GM19395 (cell line): ENCODE measurements around the gene PRKCD.

Source experiments
- ATAC-seq: cut with Tn5 transposase; IDR thresholded peaks from one replicate; pipeline ENCODE4 v1.9.1; 2021; ENCODE audit warnings: mild to moderate bottlenecking, moderate library complexity; ENCODE audit not compliant: unreplicated experiment

PRKCD gene

GRCh38 chr3:53169832-53170324, 8.9 kb downstream of the PRKCD start:
- no peak for ATAC-seq

- ATAC-seq: peak; percentile 49
Measured at GRCh38 chr3:53170325-53171063, 9.5 kb downstream of the PRKCD start.

DNA sequence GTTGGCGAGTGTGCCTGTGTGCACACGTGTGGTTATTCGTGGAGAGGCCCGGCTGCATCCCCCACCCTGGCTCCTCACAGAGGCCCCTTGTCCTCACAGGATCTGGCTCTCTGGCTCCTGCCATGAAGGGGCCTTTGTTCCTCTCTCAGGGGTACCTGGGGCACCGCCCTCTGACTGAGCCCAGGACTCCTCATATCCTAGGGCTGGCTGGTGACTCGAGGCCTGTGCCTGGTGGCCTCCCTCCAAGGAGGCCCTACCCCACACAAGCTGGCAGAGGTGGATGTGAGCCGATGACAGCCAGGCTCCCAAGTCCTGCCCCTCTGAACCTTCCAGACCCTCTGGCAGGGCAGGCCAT, 10.0 kb downstream of the PRKCD start:
- no peak for ATAC-seq

- ATAC-seq: no peak
Measured at GRCh38 chr3:53171827-53172505, 11.0 kb downstream of the PRKCD start.

DNA sequence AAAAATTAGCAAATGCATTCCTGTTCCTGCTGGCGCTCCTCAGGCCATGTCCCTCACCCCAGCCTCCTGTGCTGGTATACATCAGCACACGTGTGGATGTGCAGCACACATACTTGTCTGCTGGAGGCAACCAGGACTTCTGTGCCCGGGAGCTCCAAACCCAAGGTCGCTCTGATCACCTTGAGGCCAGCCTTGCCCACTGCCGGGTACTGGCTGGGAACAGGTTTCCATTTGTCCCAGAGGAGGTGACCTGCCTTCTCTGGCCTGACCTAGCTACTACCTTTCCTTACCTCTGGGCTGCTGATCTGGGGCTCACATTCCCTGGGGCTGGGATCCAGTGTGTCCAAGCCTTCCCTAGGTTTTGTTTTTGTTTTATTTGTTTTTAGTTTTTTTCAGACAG, 12.1 kb downstream of the PRKCD start:
- ATAC-seq: no peak

DNA sequence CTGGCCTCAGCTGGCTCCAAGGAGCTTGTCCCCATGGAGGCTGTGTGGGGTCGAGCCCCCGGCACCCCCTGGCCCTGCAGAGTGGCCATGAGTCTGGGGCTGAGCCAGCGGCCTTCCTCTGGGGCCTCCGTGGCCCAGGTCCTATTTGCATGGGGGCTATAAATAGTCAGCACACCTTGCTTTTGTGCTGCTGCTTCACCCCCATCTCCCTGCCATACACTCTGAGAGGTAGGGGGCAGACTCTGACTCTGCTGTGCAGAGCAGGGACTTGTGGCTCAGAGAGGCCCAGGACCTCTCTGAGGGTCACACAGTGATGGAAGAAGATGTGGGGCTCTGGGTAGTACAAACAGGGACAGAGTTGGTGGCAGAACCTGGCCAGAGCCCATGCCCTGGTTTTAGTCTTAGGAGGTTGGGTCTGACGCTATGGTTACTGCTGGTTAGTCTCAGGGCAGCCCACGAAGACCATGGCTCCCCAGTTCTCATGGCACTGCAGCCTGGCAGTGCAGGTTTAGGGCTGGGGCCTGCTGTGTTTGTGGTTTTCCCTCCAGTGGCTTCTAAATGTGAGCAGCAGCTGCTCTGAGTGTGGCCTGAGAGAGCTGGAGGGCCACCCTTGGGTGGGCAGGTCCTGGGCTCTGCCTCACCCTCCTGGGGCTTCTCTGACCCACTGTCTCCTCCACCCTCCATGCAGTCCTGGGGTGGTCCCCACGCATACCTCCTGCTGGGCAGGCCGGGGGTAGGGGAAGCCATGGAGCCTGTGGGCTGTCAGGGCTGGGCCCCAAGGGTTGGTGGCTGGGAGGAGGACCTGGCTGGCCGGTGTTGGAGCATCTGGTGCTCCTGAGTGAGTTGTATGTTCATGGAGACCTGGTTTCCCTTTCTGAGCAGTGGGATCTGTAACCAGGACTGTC, 13.6 kb downstream of the PRKCD start:
- peak; percentile 64 for ATAC-seq

DNA sequence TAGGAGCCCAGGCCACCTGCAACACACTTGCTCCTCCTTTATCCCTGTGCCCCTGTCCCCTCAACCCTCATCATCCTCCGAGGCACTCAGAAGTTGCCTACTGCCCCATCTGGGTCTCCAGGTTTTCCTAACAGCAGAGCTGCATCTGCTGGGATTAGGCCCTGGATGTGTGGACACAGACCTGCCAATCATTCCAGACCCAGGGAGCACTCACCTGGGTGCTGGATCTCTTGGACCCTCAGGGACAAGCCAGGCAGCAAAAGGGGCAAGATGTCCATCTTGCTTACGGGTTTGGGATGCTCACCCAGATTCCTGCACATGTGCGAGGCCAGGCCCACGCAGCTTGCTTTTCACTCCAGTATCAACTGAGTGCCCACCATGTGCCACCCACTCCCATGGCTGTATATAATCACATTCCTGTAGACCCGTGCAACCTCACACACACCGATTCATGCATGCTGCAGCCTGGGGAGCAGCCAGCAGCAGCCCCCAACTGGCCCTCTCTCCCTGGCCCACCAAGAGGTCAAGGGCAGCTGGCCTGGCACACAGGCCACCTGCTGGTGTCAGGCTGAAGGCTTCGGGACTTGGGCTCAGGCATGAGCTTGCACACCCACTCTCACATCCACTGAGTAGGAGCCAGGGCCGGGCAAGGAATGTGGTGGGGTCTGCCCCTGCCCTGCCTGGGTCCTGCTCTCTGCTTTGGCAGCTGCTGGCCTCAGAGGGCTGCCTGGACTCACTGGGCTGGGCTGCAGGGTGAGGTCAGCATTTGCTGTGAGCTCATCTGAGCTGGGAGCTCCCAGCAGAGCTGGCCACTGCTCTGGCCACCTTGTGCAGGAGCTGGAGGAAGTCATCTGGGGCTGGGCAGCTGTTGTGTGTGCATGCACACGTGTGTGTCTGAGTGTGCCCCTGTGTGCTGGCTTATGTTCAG, 14.9 kb downstream of the PRKCD start:
- ATAC-seq: no peak

- no peak for ATAC-seq
Measured at GRCh38 chr3:53178246-53178645, 17.2 kb downstream of the PRKCD start.

DNA sequence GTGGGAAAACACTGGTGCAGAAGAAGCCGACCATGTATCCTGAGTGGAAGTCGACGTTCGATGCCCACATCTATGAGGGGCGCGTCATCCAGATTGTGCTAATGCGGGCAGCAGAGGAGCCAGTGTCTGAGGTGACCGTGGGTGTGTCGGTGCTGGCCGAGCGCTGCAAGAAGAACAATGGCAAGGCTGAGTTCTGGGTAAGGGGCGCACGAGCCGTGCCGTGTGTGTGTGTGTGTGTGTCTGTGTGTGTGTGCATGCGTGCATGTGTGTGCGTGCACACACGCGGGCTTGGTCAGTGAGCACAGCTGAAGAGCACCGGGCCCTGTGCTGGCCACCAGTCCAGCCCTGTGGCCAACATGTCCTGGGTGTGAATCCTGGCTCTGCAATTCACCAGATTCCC, 18.6 kb downstream of the PRKCD start:
- ATAC-seq: no peak

DNA sequence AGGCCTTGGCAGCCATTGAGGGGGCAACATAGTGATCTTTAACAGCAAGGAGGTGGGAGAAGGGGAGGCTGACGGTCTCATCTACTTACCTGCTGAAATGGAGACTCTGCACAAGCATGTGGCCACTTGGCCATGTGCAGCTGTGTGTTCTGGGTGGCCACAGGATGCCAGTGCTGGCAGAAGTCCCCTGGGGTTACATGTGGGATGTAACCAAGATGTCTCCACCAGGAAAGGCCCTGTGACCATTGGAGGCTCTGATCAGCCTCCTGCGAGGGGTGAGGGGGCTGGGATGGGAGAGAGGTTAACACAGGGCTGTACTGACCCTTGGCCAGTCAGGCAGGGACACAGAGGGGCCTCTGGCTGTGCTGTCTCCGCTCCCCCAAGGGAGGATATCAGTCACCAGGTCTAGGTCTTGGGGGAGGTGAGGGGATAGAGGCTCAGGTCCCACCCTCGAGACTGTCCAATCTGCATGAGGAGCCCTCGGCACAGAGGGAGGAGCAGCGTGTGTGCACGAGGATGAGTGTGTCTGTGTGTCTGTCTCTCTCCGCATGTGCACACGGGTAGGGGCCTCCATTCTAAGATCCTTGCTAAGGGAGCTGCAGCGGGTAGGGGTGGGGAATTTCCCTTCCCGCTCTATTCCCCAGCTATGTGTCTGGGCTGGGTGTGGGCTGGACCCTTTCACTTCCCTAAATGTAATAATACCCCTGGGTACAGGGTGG, 19.5 kb downstream of the PRKCD start:
- ATAC-seq: peak; percentile 96

DNA sequence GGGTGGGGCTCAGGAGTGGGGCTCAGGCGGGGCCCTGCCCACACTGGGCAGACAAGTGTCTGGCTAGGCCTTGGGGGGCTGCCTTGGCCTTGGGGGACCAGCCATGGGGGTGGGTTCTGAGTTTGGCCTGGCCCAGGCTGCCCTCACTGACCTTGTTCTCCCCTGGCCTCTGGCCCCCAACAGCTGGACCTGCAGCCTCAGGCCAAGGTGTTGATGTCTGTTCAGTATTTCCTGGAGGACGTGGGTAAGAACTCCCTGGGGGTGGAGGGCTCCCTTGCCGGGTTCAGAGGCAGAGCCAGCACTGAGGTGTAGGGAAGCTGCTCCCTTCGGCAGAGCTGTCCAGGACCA, 20.0 kb downstream of the PRKCD start:
- ATAC-seq: peak; percentile 27

DNA sequence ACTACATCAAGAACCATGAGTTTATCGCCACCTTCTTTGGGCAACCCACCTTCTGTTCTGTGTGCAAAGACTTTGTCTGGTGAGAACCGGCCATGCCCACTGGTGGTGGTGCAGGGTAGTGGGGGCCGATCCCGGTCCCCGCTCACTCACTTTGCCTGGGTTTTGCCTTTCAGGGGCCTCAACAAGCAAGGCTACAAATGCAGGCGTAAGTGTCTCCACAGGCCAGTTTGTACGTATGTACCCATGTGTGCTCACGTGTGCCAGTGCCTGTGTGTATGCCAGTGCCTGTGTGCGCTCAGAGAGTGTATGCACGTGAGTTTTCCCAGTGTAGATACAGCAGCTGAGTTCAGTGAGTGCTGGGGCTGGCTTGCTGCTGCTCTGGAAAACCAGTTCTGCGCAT, 20.5 kb downstream of the PRKCD start:
- no peak for ATAC-seq

GRCh38 chr3:53182764-53183355, 21.9 kb downstream of the PRKCD start:
- no peak for ATAC-seq

DNA sequence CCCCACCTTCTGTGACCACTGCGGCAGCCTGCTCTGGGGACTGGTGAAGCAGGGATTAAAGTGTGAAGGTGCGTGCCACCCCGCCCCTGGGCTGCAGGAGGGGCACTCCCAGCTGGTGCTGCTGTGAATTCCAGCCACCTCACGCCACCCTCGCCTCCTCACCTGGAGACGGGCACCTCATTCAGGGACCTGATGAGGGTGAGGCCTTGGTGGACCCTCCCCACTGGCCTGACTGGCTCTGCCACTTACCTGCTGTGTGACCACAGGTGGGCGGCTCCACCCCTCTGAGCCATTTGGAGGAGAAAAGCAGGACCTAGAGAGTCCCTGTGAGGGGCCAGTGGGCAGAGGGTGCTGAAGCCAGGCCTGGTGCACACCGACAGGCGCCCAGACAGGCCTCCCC, 22.5 kb downstream of the PRKCD start:
- ATAC-seq: no peak

GRCh38 chr3:53184701-53185100, 23.7 kb downstream of the PRKCD start:
- ATAC-seq: no peak

DNA sequence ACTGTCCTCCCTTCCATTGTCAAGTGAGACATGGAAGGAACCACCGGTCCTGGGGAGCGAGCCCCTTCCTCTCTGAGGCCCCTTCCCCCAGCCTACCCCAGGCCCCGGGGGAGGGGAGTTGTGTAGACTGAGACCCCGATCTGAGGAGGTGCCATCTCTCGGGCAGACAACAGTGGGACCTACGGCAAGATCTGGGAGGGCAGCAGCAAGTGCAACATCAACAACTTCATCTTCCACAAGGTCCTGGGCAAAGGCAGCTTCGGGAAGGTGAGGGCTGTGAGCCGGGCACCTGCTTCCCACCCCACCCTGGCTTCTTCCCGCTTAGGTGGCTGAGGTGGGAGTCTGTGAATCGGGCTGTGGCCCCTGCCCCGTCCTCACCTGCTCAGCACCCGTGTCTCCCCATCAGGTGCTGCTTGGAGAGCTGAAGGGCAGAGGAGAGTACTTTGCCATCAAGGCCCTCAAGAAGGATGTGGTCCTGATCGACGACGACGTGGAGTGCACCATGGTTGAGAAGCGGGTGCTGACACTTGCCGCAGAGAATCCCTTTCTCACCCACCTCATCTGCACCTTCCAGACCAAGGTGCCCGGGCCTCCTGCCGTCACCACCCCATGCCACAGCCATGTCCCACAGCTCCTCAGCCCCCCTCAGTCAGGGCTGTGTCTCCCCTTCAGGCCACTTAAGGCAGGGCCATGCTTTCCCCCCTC, 24.9 kb downstream of the PRKCD start:
- ATAC-seq: no peak

GRCh38 chr3:53186726-53187125, 25.7 kb downstream of the PRKCD start:
- ATAC-seq: no peak

GRCh38 chr3:53187430-53187829, 26.4 kb downstream of the PRKCD start:
- no peak for ATAC-seq

DNA sequence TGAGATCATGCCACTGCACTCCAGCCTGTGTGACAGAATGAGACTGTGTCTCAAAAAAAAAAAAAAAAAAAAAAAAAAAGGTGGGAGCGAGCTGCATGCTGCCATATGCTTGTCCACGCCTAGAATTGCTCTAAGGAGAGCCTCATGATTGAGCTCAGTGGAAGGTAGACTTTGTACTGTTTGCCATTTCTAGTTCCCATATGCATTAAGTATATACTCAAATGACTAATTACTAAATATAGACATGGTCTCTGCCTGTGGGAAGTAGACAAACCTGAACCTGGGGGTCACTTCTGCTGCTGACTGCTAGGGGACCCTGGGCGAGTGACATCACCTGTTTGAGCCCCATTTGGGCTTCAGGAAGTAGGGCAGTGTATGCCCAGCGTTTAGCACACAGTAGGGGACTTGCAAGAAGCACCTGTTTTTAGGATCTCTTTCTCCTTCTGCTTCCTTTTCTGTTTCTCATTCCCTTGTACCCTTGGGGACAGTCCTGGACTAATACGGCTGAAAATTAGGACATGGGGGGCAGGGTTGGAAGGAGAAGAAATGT, 27.2 kb downstream of the PRKCD start:
- ATAC-seq: no peak
